ENCODE data around the gene ZSWIM9. TPM values are rescaled to one million over a fixed set of nuclear protein-coding genes. Genes with fewer than 3 reads are reported as not detected.
"Not testable (repeated sequence)": the region's sequence is repeated elsewhere in the genome, so short reads cannot be mapped to it uniquely, and the experiment has no call there.

The ZSWIM9 gene
- total RNA-seq, 1 donor from 2014 or later: 11.7 TPM

- H3K36me3 Mint-ChIP-seq: peaks cover 6% of the 10 kb centered on the region
- H3K27ac Mint-ChIP-seq: no peak overlapping the region
- no peak overlapping the region for H3K4me3 Mint-ChIP-seq
- TF ChIP-seq CTCF (IDR thresholded peaks at IDR 0.05; ENCODE audit: unreplicated experiment): no peak
- no peaks in the 10 kb centered on the region for H3K9me3 Mint-ChIP-seq
- no peak for DNase-seq (ENCODE audit: low spot score in 2 of 2, unreplicated experiment in 2 of 2)
- no peaks in the 10 kb centered on the region for H3K4me1 Mint-ChIP-seq
- H3K27me3 Mint-ChIP-seq (ENCODE audit: low read depth): no peaks in the 10 kb centered on the region
These were observed 48.5 kb downstream of the ZSWIM9 start for GRCh38 chr19:48218997-48219396.

GRCh38 chr19:48220784-48221183 lies 50.3 kb downstream of the ZSWIM9 start:
- H3K4me3 Mint-ChIP-seq; H3K27me3 Mint-ChIP-seq (ENCODE audit: low read depth); H3K4me1 Mint-ChIP-seq; H3K36me3 Mint-ChIP-seq; H3K9me3 Mint-ChIP-seq; DNase-seq (ENCODE audit: low spot score in 2 of 2, unreplicated experiment in 2 of 2); H3K27ac Mint-ChIP-seq: not testable (repeated sequence)

- Mint-ChIP-seq H3K4me1 (no peaks in the 10 kb centered on the region), H3K36me3 (peaks cover 10% of the 10 kb centered on the region), H3K27ac (no peak overlapping the region)
These were observed 51.1 kb downstream of the ZSWIM9 start for GRCh38 chr19:48221628-48222027.

GRCh38 chr19:48230555-48231129 lies 60.2 kb downstream of the ZSWIM9 start:
- Mint-ChIP-seq H3K27me3 (ENCODE audit: low read depth) (no peaks in the 10 kb centered on the region), H3K4me3 (no peak overlapping the region), H3K9me3 (peaks cover 5% of the 10 kb centered on the region), H3K36me3 (peaks cover 52% of the 10 kb centered on the region), H3K27ac (no peak overlapping the region), H3K4me1 (no peaks in the 10 kb centered on the region)
- DNase-seq (ENCODE audit: low spot score in 2 of 2, unreplicated experiment in 2 of 2): no peak
- no peak for TF ChIP-seq CTCF (IDR thresholded peaks at IDR 0.05; ENCODE audit: unreplicated experiment)

More at GRCh38 chr19:48221628-48222027, 51.1 kb downstream of the ZSWIM9 start:
- no peak for TF ChIP-seq CTCF (IDR thresholded peaks at IDR 0.05; ENCODE audit: unreplicated experiment)
- no peaks in the 10 kb centered on the region for H3K9me3 Mint-ChIP-seq
- H3K27me3 Mint-ChIP-seq (ENCODE audit: low read depth): no peaks in the 10 kb centered on the region
- H3K4me3 Mint-ChIP-seq: no peak overlapping the region
- no peak for DNase-seq (ENCODE audit: low spot score in 2 of 2, unreplicated experiment in 2 of 2)

GRCh38 chr19:48237057-48237456 lies 66.6 kb downstream of the ZSWIM9 start:
- H3K4me3 Mint-ChIP-seq: no peak overlapping the region
- no peak overlapping the region for H3K27ac Mint-ChIP-seq
- H3K36me3 Mint-ChIP-seq: peaks cover 42% of the 10 kb centered on the region
- no peaks in the 10 kb centered on the region for H3K4me1 Mint-ChIP-seq
- DNase-seq (ENCODE audit: low spot score in 2 of 2, unreplicated experiment in 2 of 2): no peak
- no peak for TF ChIP-seq CTCF (IDR thresholded peaks at IDR 0.05; ENCODE audit: unreplicated experiment)
- no peaks in the 10 kb centered on the region for H3K9me3 Mint-ChIP-seq
- no peaks in the 10 kb centered on the region for H3K27me3 Mint-ChIP-seq (ENCODE audit: low read depth)

GRCh38 chr19:48239120-48239519 lies 68.6 kb downstream of the ZSWIM9 start:
- no peaks in the 10 kb centered on the region for H3K27me3 Mint-ChIP-seq (ENCODE audit: low read depth)
- no peak overlapping the region for H3K27ac Mint-ChIP-seq
- no peak overlapping the region for H3K4me3 Mint-ChIP-seq
- DNase-seq (ENCODE audit: low spot score in 2 of 2, unreplicated experiment in 2 of 2): no peak
- peaks cover under 1% of the 10 kb centered on the region for H3K4me1 Mint-ChIP-seq
- H3K9me3 Mint-ChIP-seq: no peaks in the 10 kb centered on the region
- no peak for TF ChIP-seq CTCF (IDR thresholded peaks at IDR 0.05; ENCODE audit: unreplicated experiment)
- peaks cover 43% of the 10 kb centered on the region for H3K36me3 Mint-ChIP-seq
